ENCODE data around the gene AKR1B15. TPM values are rescaled to one million over a fixed set of nuclear protein-coding genes. Genes with fewer than 3 reads are reported as not detected.
A peak's percentile ranks its signal among the peaks of the same experiment; 100 is the strongest.

AKR1B15 gene
- not detected in 2 replicates for total RNA-seq (2012; rRNA removed)
- not detected in 2 replicates for polyA plus RNA-seq (2012; rRNA removed)
- not detected in 2 replicates for polyA plus RNA-seq (2012; cell fraction: cytosol; rRNA removed)
- polyA plus RNA-seq (2012; cell fraction: nucleus; rRNA removed; ENCODE audit: low replicate concordance) = not detected in 2 replicates
- Bru-seq, nascent RNA = not detected
- BruChase-seq, experiment 1, labeled RNA remaining after a 6-hour chase = percentile 5 among the genes with signal in this experiment
- BruChase-seq, experiment 2, labeled RNA remaining after a 2-hour chase = not detected
- long read RNA-seq = 0 reads

DNA sequence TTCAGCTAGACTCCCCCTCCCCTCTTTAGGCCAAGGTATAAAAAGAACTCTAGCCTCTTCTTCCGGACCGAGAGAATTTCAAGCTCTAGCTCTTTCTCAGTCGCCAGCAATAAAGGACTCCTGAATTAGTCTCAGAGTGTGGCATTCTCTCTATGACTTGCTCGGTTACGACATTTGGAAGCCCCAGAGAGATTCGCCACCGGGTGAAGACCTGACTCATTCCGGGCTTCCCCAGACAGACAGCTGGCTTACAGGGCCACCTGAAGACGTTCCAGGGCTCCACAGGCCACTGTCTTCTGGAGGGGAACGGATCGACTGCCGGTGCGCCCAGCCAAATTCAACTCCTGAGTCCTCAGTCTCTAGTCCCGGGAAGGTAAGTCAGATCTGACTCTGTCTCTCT lies at the start of gene AKR1B15:
AKR1B15 (plus strand) TSS at position 234 of the 400 bp plus-strand sequence. CDS start 15,510 bp downstream, outside the sequence.
- no peak within 1 kb of the TSS for H2BK120ac ChIP-seq (ENCODE audit: low read depth, low read length)
- no peak within 1 kb of the TSS for H3K56ac ChIP-seq (ENCODE audit: extremely low read depth, insufficient read depth, low read length)
- no peak within 1 kb of the TSS for H2AK5ac ChIP-seq (ENCODE audit: low read depth, low read length)
- no peak within 1 kb of the TSS for H2BK15ac ChIP-seq (ENCODE audit: low read depth, low read length)
- no peak within 1 kb of the TSS for H3K27ac ChIP-seq (ENCODE audit: insufficient read depth, low read length)
- no peak for TF ChIP-seq CHD1 (IDR thresholded peaks at IDR 0.05; ENCODE audit: low read depth, low read length)
- TF ChIP-seq BHLHE40 (IDR thresholded peaks at IDR 0.05; ENCODE audit: low read depth, low read length) = no peak
- no peak for TF ChIP-seq RAD21 (IDR thresholded peaks at IDR 0.05; ENCODE audit: low read length)
- no peak for TF ChIP-seq NFE2L2 (IDR thresholded peaks at IDR 0.05; ENCODE audit: low read depth, low read length)
- TF ChIP-seq RFX5 (IDR thresholded peaks at IDR 0.05; ENCODE audit: low read depth, low read length) = no peak
- no peak for TF ChIP-seq MAFK (IDR thresholded peaks at IDR 0.05; ENCODE audit: low read depth, low read length)
- TF ChIP-seq RCOR1 (IDR thresholded peaks at IDR 0.05; ENCODE audit: insufficient replicate concordance, low read length) = no peak
- no peak for TF ChIP-seq POLR2A (IDR thresholded peaks at IDR 0.05; ENCODE audit: low read depth, low read length)
- DNase-seq (peak; percentile 55), ATAC-seq (ENCODE audit: low read depth) (no peak)
- H4K20me1 ChIP-seq (ENCODE audit: insufficient read depth, low read length) = no peaks in the 10 kb centered on the region
- peak within 1 kb of the TSS; percentile 63 for H2AFZ ChIP-seq (replicated peaks; ENCODE audit: low read length, poor library complexity)
- no peaks in the 10 kb centered on the region for H3K9me3 ChIP-seq (ENCODE audit: control insufficient read depth, insufficient read depth, low read length)
- H4K8ac ChIP-seq (ENCODE audit: low read depth in 2 of 2, low read length in 2 of 2) = no peak within 1 kb of the TSS
- no peak within 1 kb of the TSS for H3K14ac ChIP-seq (replicated peaks; ENCODE audit: low read depth, low read length)
- no peak within 1 kb of the TSS for H3K18ac ChIP-seq (ENCODE audit: low read depth, low read length)
- peak within 1 kb of the TSS; percentile 20; the same call in 1 of the 2 replicates for H2BK20ac ChIP-seq (ENCODE audit: low read depth, low read length)
- intact Hi-C loops (cut with micrococcal nuclease) = no loop called here
- BruUV-seq (replicated peaks) = no TSS peak
- no peak within 1 kb of the TSS for H2BK5ac ChIP-seq (ENCODE audit: low read depth, low read length, poor library complexity, severe bottlenecking)
- H3K4me2 ChIP-seq (ENCODE audit: low read depth, low read length) = no peak within 1 kb of the TSS
- peaks cover 24% of the 10 kb centered on the region for H3K27me3 ChIP-seq (ENCODE audit: control insufficient read depth, insufficient read depth, low read length)
- no peak within 1 kb of the TSS for H3K4me3 ChIP-seq (ENCODE audit: insufficient read depth, low read depth, low read length)
- no peak within 1 kb of the TSS for H4K5ac ChIP-seq (ENCODE audit: low read depth, low read length)
- H3K79me1 ChIP-seq (ENCODE audit: low read depth in 1 of 2, low read length in 2 of 2) = no peaks in the 10 kb centered on the region
- in situ Hi-C loops (cut with MboI; ENCODE audit: low sequenced_read_pairs) = no loop called here
- no peak within 1 kb of the TSS for H3K4ac ChIP-seq (ENCODE audit: low read depth, low read length)
- WGBS, 2 experiments (ENCODE audit: extremely low coverage in 2 of 2, insufficient read length in 1 of 2) = 76% methylated on average over 8 of the region's 14 CpGs; no CpG with 5 or more reads in 1 of the 2 experiments
- no peak within 1 kb of the TSS for H4K91ac ChIP-seq (ENCODE audit: insufficient read depth, low read depth, low read length)
- H3K4me1 ChIP-seq (ENCODE audit: control insufficient read depth, insufficient read depth, low read length) = no peaks in the 10 kb centered on the region
- H3K9ac ChIP-seq (ENCODE audit: low read depth, low read length) = no peak within 1 kb of the TSS
- no peak within 1 kb of the TSS for H2AK9ac ChIP-seq (replicated peaks; ENCODE audit: low read depth, low read length, poor library complexity)
- dilution Hi-C loops (cut with HindIII; ENCODE audit: low sequenced_read_pairs, unreplicated experiment) = no loop called here
- CTCF ChIA-PET = interaction anchor here (1.4 to 2.0 kb wide), 3 partner anchors 10 to 116 kb away, joined by 5 to 16 read pairs (median 9); no protein-coding TSS in a partner anchor
- no peaks in the 10 kb centered on the region for H3K36me3 ChIP-seq (ENCODE audit: control insufficient read depth, insufficient read depth, low read length)
- POLR2A ChIA-PET (ENCODE audit: unreplicated experiment) = no interaction called here
- no peak within 1 kb of the TSS for H3K23ac ChIP-seq (ENCODE audit: low read depth, low read length)
- H3K9me1 ChIP-seq (ENCODE audit: insufficient read depth, low read length) = no peaks in the 10 kb centered on the region
